ENCODE results near the gene POLQ. TPM values are rescaled to one million over a fixed set of nuclear protein-coding genes. Genes with fewer than 3 reads are reported as not detected.

POLQ gene
- total RNA-seq, 1 donor from 2014 or later, result 2.5 TPM

DNA sequence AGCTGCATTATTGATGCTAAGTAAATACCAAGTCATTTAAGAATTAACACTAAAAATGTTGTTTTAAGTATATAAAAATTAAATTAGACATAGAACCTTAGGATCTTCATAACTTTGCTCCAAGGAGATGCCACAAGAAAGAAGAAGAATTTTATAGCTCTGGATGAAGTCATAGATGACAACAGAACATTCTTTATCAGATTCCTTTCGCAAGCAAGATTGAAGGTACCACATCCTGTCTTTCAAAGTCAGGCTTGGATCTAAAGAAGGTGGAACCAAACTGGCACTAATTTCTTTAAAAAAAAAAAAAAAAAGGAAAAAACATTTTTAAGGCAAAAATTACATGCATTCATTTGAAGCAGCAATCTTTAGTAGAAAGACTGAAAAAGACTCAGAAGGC is 62.5 kb downstream of the POLQ start:
- H3K27me3 ChIP-seq, result no peaks in the 10 kb centered on the region
- no peak overlapping the region for H3K4me3 ChIP-seq
- H3K4me1 ChIP-seq, result no peaks in the 10 kb centered on the region
- no peak for DNase-seq (ENCODE audit: extremely low spot score in 2 of 2)
- TF ChIP-seq, protein P1, sequence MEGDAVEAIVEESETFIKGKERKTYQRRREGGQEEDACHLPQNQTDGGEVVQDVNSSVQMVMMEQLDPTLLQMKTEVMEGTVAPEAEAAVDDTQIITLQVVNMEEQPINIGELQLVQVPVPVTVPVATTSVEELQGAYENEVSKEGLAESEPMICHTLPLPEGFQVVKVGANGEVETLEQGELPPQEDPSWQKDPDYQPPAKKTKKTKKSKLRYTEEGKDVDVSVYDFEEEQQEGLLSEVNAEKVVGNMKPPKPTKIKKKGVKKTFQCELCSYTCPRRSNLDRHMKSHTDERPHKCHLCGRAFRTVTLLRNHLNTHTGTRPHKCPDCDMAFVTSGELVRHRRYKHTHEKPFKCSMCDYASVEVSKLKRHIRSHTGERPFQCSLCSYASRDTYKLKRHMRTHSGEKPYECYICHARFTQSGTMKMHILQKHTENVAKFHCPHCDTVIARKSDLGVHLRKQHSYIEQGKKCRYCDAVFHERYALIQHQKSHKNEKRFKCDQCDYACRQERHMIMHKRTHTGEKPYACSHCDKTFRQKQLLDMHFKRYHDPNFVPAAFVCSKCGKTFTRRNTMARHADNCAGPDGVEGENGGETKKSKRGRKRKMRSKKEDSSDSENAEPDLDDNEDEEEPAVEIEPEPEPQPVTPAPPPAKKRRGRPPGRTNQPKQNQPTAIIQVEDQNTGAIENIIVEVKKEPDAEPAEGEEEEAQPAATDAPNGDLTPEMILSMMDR (IDR thresholded peaks at IDR 0.05), result no peak
- TF ChIP-seq POLR2AphosphoS5 (IDR thresholded peaks at IDR 0.05; ENCODE audit: insufficient read depth in 1 of 2, low read depth in 1 of 2) (no peak), POLR2A (IDR thresholded peaks at IDR 0.05) (no peak)
- no peaks in the 10 kb centered on the region for H3K9me3 ChIP-seq
- H3K27ac ChIP-seq, result no peak overlapping the region
- no peaks in the 10 kb centered on the region for H3K36me3 ChIP-seq
- intact Hi-C loops (cut with DNase I), result no loop called here

DNA sequence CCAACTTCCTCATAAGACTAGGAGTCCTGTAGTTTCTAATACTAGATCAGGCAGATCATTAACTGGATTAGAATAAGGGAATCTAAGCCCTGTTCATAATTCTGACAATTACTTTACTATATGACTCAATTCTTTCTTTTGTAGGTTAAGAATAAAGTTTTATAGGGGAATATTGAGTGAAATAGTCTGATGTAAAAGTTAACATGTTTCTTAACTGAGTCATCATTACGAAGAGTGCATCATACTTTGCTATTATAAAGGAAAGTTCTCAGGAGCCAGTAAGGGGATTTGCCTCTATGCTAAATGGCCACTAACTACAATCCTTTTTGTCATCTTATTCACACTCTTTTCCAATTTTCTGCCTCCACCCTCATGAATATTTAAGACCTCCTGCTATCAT is 63.1 kb downstream of the POLQ start:
- Histone ChIP-seq H3K4me3 (no peak overlapping the region), H3K27ac (no peak overlapping the region), H3K9me3 (no peaks in the 10 kb centered on the region), H3K27me3 (no peaks in the 10 kb centered on the region), H3K36me3 (no peaks in the 10 kb centered on the region), H3K4me1 (no peaks in the 10 kb centered on the region)
- TF ChIP-seq POLR2AphosphoS5 (IDR thresholded peaks at IDR 0.05; ENCODE audit: insufficient read depth in 1 of 2, low read depth in 1 of 2), result no peak
- TF ChIP-seq, protein P1 (IDR thresholded peaks at IDR 0.05), result no peak
- no peak for TF ChIP-seq POLR2A (IDR thresholded peaks at IDR 0.05)
- DNase-seq (ENCODE audit: extremely low spot score in 2 of 2), result no peak
- intact Hi-C loops (cut with DNase I), result no loop called here

DNA sequence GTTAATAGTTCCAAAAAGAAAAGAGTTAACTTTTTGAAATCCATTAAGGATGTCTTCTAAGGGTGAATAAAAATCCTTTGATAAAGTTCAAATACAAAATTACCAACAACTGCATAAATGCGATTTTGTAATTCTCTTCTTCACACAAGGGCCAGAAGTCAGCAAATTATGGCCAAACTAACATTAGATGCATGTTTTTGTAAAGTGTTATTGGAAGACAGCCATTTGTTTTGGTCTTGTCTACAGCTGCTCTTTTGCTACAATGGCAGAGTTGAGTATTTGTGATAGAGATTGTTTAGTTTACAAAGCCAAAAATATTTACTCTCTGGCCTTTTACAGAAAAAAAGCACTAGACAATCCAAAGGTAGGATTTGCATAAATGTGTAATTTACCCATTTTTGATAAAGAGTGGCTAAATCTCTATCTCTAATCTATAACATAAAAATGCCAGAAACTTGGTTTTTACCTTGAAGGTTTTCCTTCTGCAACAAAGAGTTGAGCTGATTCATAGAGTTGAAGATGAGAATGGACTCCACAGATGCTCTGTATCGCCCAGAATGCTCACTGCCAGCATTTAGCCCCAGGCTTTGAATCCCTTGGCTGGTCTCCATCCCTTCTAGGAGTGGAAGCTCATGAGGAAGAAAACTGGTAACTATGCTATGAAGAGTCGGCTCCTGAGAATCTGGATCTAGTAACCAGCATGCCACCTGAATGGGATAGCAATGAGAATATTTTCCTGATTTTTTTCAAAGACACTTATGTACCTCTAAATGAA is 64.5 kb downstream of the POLQ start:
- H3K4me3 ChIP-seq, result no peak overlapping the region
- intact Hi-C loops (cut with DNase I), result no loop called here
- H3K36me3 ChIP-seq, result no peaks in the 10 kb centered on the region
- TF ChIP-seq POLR2A (IDR thresholded peaks at IDR 0.05) (no peak), POLR2AphosphoS5 (IDR thresholded peaks at IDR 0.05; ENCODE audit: insufficient read depth in 1 of 2, low read depth in 1 of 2) (no peak)
- TF ChIP-seq, protein P1 (IDR thresholded peaks at IDR 0.05), result no peak
- H3K27me3 ChIP-seq, result no peaks in the 10 kb centered on the region
- H3K9me3 ChIP-seq, result no peaks in the 10 kb centered on the region
- no peak for DNase-seq (ENCODE audit: extremely low spot score in 2 of 2)
- no peaks in the 10 kb centered on the region for H3K4me1 ChIP-seq
- H3K27ac ChIP-seq, result no peak overlapping the region

DNA sequence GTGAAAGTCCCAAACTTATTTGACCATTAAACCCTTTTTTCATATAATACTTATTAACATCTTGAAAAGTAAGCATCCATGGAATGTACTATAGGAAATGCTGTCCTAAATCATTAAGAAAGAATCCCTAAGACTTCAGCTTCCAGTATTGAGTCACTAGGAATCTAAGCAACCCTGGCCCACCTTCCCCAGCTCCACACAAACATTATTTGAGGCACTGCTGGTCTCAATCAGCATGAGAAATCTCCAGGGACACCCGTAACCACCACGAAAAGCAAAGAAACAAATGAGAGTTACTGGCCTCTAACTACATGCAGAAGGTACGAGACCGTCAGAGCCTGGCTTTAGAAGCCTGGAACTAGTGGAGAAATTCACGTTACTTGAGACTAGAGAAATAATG is 68.2 kb downstream of the POLQ start:
- no peaks in the 10 kb centered on the region for H3K4me1 ChIP-seq
- no peaks in the 10 kb centered on the region for H3K27me3 ChIP-seq
- TF ChIP-seq POLR2A (IDR thresholded peaks at IDR 0.05) (no peak), POLR2AphosphoS5 (IDR thresholded peaks at IDR 0.05; ENCODE audit: insufficient read depth in 1 of 2, low read depth in 1 of 2) (no peak)
- TF ChIP-seq, protein P1 (IDR thresholded peaks at IDR 0.05), result no peak
- no peak overlapping the region for H3K27ac ChIP-seq
- intact Hi-C loops (cut with DNase I), result no loop called here
- DNase-seq (ENCODE audit: extremely low spot score in 2 of 2), result no peak
- no peak overlapping the region for H3K4me3 ChIP-seq
- H3K36me3 ChIP-seq, result no peaks in the 10 kb centered on the region
- H3K9me3 ChIP-seq, result no peaks in the 10 kb centered on the region

DNA sequence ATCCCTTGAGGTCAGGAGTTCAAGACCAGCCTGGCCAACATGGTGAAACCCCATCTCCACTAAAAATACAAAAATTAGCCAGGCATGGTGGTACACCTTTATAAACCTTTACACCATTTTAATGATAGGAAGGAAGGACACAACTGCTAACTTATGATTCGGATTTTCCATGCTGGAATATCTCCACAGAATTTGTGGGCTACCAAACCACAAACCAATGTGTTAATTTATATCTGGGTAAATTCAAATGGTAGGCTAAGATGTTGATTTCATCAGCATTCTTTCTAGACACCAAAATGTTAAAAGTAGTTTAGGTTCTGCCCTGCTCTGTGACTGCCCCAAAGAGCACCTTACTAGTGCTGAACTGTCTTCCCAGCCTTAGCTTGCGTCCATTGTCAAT is 72.8 kb downstream of the POLQ start:
- no peak for TF ChIP-seq POLR2AphosphoS5 (IDR thresholded peaks at IDR 0.05; ENCODE audit: insufficient read depth in 1 of 2, low read depth in 1 of 2)
- TF ChIP-seq, protein P1 (IDR thresholded peaks at IDR 0.05), result no peak
- no peak for TF ChIP-seq POLR2A (IDR thresholded peaks at IDR 0.05)
- Histone ChIP-seq H3K9me3 (no peaks in the 10 kb centered on the region), H3K4me1 (no peaks in the 10 kb centered on the region), H3K27ac (no peak overlapping the region), H3K4me3 (no peak overlapping the region), H3K27me3 (no peaks in the 10 kb centered on the region), H3K36me3 (no peaks in the 10 kb centered on the region)
- no peak for DNase-seq (ENCODE audit: extremely low spot score in 2 of 2)
- intact Hi-C loops (cut with DNase I), result no loop called here
